NCI-H1092 (cell line): ENCODE results near the gene CAPRIN1.
A peak's percentile ranks its signal among the peaks of the same experiment; 100 is the strongest.

ENCODE experiments used
- DNase-seq: peaks from one replicate; lab custom pipeline; 2025; lab: John Stamatoyannopoulos, UW

The CAPRIN1 gene

DNA sequence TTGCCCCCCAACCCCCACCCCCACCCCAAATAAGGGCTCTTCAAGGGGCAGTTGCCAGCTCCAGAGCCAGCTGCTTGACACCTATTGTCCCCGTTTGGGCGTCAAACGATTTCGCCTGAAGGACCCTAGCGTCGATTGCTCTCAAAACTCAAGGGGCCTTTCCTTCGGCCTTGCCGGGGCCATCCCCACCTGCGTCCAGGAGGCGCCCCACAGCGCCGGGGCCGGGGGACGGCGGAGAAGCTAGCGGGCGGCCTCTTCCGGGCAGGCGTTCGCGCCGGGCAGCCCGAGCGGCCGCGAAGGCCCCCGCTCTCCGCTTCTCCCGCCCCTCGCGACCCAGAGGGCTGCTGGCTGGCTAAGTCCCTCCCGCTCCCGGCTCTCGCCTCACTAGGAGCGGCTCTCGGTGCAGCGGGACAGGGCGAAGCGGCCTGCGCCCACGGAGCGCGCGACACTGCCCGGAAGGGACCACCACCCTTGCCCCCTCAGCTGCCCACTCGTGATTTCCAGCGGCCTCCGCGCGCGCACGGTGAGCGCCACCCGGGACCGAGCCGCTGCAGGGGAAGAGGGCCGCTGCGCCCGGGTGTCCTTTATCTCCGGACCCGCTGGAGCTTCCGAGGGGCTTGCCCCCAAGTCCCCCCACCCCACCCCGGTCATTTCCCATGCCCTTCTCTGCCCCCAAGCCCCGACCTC, at the start of gene CAPRIN1:
Gene CAPRIN1, plus strand, starts transcription at position 383 of the 687 bp plus-strand sequence. CDS start 690 bp downstream, outside the sequence.
- DNase-seq: peak; percentile 93

DNA sequence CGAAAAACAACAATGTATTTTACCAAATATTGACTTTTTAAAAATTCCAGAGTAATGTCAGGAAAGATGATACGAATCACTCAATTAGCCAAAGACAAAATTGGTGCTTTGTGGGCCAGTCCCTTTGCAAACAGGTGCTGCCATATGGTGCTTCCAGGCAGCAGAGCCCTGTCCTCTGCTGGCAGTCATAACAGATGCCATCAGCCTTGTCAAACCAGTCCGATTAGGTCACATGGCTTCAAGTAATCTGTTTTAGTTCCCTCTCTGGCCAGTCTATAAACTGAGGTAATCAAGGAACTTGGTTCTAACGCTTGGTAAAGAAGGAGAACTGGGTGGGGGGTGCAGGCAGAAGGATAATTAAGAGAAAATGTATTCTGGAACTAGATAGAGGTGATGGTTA, 49.1 kb upstream of the CAPRIN1 start:
- DNase-seq: no peak

GRCh38 chr11:34004236-34004635, 47.3 kb upstream of the CAPRIN1 start:
- no peak for DNase-seq

DNA sequence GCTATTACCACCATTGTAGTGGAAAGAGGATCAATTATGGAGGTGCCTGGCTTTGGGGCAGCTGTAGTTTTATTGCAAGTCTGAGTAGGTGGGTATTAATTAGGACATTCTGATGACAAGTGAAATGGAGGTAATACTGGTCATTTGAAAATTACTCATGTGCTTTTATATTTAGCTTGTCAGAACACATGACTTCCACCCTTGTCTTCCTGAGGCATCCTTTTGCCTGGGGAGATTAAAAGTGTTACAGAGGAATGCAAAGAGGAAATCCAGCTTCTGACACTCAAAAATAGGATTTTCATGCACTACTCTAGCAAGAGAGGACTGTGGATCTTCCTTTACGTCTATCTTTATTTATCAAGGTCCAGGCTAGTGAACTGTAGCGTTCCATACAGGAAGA, 44.7 kb upstream of the CAPRIN1 start:
- no peak for DNase-seq

DNA sequence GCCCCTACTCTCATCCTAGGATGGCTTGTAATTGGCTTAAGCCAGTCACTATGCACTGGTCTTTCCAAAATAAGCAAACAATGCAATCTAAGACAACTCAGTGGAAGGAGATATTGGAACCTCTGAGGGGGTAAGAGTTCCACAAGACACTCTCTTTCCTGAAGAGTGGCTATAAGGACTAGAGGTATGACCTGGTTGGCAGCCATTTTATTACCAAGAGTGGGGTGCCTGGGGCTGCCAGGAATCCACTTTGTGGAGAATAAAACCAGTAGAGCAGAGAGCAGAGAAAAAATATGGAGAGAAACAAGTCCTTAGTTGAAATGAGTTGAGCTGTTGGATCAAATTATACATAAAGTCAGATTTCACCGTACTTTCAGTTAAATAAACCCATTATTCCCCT, 38.8 kb upstream of the CAPRIN1 start:
- no peak for DNase-seq

DNA sequence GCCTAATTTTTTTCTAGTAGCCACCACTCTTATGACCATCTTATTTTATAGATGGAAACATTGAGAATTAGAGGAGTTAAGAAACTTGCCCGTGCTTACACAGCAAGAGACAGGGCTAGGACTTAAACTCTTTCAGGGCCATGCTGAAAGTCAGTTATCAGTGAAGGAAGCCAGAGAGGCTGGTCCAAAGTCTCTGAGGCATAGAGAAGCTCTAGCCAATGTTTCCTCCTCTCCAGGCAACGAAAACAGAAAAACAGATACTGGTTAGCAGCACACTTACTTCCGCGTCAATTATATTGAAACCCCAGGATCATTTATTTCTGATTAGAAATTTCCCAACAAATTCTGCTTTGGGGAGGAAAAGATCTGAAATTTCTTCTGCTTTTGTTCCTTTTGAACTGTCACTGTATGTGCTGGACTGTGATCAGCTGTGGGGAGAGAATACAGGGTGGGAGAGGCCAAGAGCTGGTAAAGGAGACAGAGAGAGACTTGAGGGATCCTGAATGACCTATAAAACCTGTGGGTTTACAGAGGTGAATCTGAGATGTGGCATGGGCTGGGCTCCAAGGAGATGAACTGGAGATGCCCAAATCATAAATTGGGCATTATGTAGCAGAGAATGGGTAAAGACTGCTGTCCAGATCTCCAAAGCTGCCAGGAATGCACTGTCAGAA, 37.5 kb upstream of the CAPRIN1 start:
- no peak for DNase-seq

GRCh38 chr11:34021977-34022735, 29.4 kb upstream of the CAPRIN1 start:
- DNase-seq: no peak

DNA sequence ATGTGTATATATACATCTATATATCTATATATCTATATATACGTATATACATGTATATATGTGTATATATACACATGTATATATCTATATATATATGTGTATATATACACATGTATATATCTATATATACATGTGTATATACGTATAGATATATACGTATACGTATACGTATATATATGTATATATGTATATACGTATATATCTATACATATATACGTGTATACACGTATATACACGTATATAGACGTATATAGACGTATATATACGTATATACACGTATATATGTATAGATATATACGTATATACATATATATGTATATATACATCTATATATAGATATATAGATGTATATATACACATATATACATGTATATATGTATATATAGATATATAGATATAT, 25.1 kb upstream of the CAPRIN1 start:
- no peak for DNase-seq

DNA sequence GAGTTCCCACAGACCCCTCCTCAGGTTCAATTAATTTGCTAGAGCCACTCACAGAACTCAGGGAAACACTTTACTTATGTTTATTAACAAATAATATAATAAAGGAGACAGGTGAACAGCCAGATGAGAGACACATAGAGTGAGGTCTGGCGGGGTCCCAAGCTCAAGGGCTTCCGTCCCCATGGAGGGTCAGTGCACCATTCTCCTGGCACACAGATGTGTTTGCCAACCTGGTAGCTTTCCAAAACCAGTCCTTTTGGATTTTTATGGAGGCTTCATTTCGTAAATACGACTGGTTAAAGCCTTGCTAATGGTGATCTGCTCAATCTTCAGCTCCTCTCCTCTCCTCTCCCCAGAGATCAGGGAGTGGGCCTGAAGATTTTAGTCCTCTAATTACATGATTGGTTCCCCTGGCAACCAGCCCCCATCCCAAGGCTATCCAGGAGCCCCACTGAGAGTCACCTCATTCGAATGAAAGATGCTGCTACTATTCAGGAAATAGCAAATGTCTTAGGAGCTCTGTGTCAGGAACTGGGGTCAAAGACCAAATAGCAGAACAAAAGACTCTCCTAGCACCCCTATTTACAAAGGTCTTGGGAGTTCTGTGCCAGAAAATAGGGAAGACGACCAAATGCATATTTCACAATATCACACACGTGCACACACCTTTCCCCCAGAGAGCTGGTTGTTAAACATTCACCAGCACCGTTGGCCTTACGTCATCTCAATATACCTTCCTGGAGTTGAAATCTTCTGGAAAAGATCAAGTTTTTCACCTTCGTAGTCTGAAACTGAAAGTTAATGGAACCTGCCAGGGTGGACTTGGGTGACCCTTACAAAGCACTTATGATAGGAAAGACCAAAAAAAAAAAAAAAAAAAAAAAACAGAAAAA, 23.8 kb upstream of the CAPRIN1 start:
- DNase-seq: peak; percentile 80

GRCh38 chr11:34028425-34028824, 23.1 kb upstream of the CAPRIN1 start:
- no peak for DNase-seq

- no peak for DNase-seq
Observed at GRCh38 chr11:34029176-34029575, 22.4 kb upstream of the CAPRIN1 start.

DNA sequence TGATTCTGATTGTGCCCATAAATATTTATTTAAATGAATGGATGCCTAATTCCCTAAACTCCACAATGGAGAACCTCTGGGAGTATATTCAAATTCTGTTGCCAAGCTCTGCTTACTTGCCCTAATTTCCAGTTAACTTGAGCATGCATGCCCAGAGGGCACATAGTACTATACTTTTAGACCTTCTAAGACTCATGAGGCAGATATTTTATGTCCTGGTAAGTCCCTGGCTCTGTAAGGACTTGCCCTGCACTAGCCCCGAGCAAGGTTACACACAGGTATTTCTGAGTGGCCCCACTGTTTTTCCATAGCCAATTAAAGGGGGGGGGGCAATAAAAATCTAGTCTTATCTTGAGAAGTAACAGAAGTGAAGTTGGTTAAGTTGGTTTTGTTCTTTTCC, 21.1 kb upstream of the CAPRIN1 start:
- DNase-seq: no peak

DNA sequence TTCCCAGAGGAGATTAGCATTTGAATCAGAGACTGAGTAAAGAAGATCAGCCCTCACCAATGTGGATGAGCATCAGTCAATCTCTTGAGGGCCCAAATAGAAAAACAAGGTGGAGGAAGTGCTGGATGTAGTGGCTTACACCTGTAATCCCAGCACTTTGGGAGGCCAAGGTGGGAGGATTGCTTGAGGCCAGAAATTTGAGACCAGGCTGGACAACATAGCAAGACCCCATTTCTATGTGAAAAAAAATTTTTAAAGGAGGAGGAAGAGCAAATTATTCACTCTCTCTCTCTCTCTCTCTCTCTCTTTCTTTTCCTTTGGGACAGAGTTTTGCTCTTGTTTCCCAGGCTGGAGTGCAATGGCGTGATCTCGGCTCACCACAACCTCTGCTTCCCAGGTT, 18.1 kb upstream of the CAPRIN1 start:
- no peak for DNase-seq

GRCh38 chr11:34034053-34034452, 17.5 kb upstream of the CAPRIN1 start:
- no peak for DNase-seq

GRCh38 chr11:34036456-34036855, 15.1 kb upstream of the CAPRIN1 start:
- DNase-seq: no peak

DNA sequence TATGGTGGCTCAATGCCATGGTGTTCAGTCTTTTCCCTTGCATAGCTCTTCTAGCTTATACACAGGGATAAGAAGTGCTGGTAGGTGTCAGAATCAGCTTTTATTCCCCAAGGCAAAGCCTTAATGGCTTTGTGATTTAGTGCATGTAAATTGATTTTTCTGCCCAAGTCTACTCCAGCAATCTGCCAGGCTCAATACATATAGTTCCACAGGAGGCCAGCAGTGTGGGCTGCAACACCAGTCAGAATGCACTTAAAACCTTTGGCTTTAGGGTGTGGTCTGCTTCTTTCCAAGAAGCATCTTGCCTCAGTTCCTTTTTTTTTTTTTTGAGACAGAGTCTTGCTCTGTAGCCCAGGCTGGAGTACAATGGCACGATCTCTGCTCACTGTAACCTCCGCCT, 14.5 kb upstream of the CAPRIN1 start:
- no peak for DNase-seq

DNA sequence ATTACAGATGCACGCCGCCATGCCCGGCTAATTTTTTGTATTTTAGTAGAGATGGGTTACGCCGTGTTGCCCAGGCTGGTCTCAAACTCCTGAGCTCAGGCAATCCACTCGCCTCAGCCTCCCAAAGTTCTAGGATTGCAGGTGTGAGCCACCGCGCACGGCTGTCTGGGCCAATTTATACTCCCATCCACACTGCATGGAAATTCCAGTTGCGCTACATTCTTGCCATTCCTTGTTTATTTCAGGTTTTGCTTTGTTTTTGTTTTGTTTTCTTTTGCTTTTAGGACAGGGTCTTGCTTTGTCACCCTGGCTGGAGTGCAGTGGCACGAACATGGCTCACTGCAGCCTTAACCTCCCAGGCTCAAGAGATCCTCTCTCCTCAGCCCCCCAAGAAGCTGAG, 11.0 kb upstream of the CAPRIN1 start:
- no peak for DNase-seq

GRCh38 chr11:34044664-34045485, 6.7 kb upstream of the CAPRIN1 start:
- DNase-seq: no peak

DNA sequence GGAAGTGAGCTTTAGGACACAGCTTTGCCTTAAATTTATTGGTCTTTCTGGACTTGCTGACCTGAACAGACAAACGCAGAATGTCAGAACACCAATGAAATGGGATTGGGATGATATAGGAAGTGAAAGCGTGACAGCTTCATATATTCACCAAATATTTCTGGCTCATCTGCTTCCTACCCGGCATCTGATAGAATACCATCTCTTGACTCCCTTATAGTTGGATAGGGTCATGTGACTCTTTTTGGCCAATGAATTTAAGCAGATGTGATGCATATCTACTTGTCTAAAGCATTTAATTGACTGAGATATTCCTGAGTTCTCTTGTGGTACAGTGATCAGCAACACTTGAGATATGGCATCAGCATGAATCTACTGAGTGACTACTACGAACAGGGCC, 2.5 kb upstream of the CAPRIN1 start:
- DNase-seq: no peak

- DNase-seq: peak; percentile 51
Observed at GRCh38 chr11:34050581-34051348, 766 bp upstream of the CAPRIN1 start.
